ENCODE results near the gene MYRF.

Gene MYRF

DNA sequence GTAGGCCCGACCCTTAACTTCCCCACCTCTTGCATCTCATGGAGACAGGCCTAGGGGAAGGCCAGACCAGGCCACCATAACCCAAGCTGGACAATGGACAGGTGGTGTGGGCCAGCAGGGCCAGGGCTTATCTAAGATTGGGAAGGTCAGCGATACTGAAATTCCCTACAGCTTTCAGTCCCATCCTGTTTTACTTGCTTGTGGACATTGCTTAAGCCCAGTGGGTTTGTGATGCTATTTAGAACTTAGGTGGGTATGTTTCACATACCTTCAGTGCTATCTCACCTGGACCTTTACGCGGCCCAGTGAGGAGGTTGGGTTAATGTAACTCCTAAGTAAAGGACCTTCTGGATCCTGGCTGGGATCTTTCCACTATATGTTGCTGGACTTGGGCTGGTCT, 77.4 kb downstream of the MYRF start:
- peaks cover 3% of the 10 kb centered on the region; the same call in 1 of the 2 replicates for H3K4me1 ChIP-seq
- H3K36me3 ChIP-seq: no peaks in the 10 kb centered on the region
- H3K9me3 ChIP-seq: no peaks in the 10 kb centered on the region
- H3K4me3 ChIP-seq (ENCODE audit: low read depth, low read length): peak overlapping the region; percentile 85
- no peaks in the 10 kb centered on the region for H3K27me3 ChIP-seq
- DNase-seq: no peak
- TF ChIP-seq, protein P1, sequence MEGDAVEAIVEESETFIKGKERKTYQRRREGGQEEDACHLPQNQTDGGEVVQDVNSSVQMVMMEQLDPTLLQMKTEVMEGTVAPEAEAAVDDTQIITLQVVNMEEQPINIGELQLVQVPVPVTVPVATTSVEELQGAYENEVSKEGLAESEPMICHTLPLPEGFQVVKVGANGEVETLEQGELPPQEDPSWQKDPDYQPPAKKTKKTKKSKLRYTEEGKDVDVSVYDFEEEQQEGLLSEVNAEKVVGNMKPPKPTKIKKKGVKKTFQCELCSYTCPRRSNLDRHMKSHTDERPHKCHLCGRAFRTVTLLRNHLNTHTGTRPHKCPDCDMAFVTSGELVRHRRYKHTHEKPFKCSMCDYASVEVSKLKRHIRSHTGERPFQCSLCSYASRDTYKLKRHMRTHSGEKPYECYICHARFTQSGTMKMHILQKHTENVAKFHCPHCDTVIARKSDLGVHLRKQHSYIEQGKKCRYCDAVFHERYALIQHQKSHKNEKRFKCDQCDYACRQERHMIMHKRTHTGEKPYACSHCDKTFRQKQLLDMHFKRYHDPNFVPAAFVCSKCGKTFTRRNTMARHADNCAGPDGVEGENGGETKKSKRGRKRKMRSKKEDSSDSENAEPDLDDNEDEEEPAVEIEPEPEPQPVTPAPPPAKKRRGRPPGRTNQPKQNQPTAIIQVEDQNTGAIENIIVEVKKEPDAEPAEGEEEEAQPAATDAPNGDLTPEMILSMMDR (IDR thresholded peaks at IDR 0.05; ENCODE audit: low read depth, low read length): no peak

DNA sequence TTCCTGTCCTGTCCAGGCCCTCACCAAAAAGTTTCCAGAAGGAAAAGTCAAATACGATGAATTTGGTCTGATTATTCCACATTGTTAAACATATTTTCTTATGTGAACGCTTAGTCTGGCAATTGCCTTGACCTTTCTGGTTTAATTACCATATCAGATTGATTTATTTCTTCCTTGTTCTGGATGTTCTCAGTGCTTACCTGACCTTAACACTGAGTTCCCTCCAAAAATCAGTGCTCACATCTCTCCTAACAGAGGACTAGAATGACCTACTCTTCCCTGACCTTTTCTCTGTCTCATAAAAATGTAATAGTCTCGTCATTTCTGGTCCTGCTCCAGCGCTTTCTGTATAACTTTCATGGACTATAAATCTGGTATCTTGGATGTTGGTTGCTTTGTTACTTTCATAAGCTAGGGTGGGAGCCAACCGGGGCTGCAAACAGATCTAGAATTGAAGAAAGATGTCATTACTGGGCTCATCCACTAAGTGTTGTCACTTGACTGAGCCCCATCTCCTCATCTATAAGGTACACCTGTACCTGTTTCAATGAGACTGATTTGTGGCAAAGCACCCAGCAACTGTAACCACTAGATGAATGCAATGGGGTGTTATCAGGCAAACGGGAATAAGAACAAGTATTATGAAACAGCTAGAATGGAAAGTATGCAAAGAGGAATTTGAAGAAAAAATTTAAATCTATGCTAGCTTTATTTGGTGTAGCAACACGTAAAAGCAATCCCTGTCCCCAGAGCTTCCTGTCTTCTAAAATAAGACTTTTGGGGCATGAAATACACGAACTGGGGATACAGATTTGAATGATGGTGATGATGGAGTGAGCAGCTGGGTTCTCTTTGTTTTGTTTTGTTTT, 78.0 kb downstream of the MYRF start:
- peak overlapping the region; percentile 85 for H3K4me3 ChIP-seq (ENCODE audit: low read depth, low read length)
- H3K9me3 ChIP-seq: no peaks in the 10 kb centered on the region
- no peaks in the 10 kb centered on the region for H3K36me3 ChIP-seq
- H3K27me3 ChIP-seq: no peaks in the 10 kb centered on the region
- TF ChIP-seq, protein P1 (IDR thresholded peaks at IDR 0.05; ENCODE audit: low read depth, low read length): no peak
- peaks cover 3% of the 10 kb centered on the region; the same call in 1 of the 2 replicates for H3K4me1 ChIP-seq
- DNase-seq: no peak

DNA sequence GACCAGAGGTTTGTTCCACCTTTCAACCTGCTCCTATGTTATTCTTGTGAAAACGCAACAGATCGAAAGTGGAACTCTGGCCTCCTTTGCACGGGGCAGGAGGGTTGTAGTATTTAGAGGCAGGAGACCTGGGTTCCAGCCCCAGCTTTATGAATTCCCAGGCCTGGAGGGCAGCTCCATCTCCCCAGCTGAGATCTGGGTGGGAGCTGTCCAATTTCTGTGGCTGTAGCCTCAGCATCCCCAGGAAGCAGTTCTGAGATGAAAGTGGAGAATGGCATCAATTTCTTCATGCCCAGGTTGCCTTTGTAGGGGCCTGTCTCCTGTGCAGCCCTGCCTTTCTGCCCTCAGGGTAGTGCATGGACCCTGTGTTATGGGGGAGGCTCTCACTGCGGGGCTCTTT, 79.8 kb downstream of the MYRF start:
- Histone ChIP-seq H3K36me3 (no peaks in the 10 kb centered on the region), H3K4me1 (peaks cover 3% of the 10 kb centered on the region; the same call in 1 of the 2 replicates), H3K4me3 (ENCODE audit: low read depth, low read length) (no peak overlapping the region), H3K9me3 (no peaks in the 10 kb centered on the region), H3K27me3 (no peaks in the 10 kb centered on the region)
- TF ChIP-seq, protein P1 (IDR thresholded peaks at IDR 0.05; ENCODE audit: low read depth, low read length): no peak
- no peak for DNase-seq

DNA sequence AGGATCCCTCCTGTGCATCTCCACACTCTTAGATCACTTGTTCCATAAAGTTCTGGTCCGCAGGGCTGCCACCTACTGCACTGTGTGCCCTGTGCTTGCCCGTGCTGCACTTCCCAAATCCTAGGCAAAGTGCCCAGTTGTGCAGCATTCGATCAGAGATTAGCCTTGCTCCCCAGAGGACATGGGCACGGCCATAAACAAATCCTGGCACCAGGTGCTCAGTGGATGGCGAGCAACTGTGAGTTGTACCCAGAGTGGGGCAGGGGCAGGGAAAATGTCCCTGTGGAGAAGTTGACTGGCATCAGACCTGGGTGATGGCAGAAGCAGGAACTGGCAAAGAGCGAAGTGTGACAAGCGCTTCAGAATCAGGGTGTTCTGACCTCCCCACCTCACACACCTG, 80.3 kb downstream of the MYRF start:
- no peaks in the 10 kb centered on the region for H3K9me3 ChIP-seq
- H3K4me3 ChIP-seq (ENCODE audit: low read depth, low read length): no peak overlapping the region
- TF ChIP-seq, protein P1 (IDR thresholded peaks at IDR 0.05; ENCODE audit: low read depth, low read length): no peak
- H3K36me3 ChIP-seq: no peaks in the 10 kb centered on the region
- no peaks in the 10 kb centered on the region for H3K27me3 ChIP-seq
- no peak for DNase-seq
- peaks cover 3% of the 10 kb centered on the region; the same call in 1 of the 2 replicates for H3K4me1 ChIP-seq

DNA sequence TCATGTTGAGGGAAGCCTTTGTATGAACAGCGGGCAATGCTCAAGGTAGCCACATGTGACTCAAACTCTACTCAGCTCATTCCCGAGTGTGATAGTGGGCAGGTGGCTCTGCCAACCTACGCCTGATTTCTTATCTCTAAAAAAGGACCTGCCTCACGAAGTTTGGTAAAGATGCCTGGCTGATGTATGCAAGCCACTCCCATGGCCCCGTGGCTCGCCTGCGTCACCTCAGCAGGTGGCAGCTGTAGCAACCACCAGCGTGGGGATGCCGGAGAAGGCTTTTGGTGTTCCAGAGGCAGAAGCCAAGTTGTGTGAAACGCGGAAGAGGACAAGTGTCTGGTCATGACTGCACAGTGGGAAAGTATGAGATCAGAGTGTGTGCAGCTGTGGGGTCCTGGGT, 81.0 kb downstream of the MYRF start:
- Histone ChIP-seq H3K4me3 (ENCODE audit: low read depth, low read length) (no peak overlapping the region), H3K4me1 (peaks cover 3% of the 10 kb centered on the region; the same call in 1 of the 2 replicates), H3K9me3 (no peaks in the 10 kb centered on the region), H3K27me3 (no peaks in the 10 kb centered on the region), H3K36me3 (no peaks in the 10 kb centered on the region)
- TF ChIP-seq, protein P1 (IDR thresholded peaks at IDR 0.05; ENCODE audit: low read depth, low read length): no peak
- DNase-seq: no peak

DNA sequence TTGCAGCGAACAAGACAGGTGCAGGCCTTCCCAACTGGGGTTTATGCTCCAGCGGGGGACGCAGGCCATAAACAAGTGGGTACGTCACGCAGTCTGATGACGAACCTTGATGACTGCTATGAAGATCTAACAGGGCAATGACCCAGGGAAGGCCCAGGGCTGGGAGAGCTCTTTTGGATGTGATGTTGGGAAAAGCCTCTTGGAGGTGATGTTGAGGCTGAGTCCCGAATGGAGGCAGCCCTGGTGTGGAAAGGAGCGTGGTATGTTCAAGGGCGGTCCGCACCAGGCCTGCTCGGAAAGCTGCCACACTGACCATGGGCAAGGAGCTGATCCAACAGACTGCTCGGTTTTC, 81.5 kb downstream of the MYRF start:
- Histone ChIP-seq H3K4me3 (ENCODE audit: low read depth, low read length) (no peak overlapping the region), H3K36me3 (no peaks in the 10 kb centered on the region; the same call in 1 of the 2 replicates), H3K27me3 (no peaks in the 10 kb centered on the region), H3K9me3 (no peaks in the 10 kb centered on the region), H3K4me1 (peaks cover 3% of the 10 kb centered on the region; the same call in 1 of the 2 replicates)
- DNase-seq: no peak
- TF ChIP-seq, protein P1 (IDR thresholded peaks at IDR 0.05; ENCODE audit: low read depth, low read length): no peak
